HG02610 (cell line): ENCODE measurements around the gene OCEL1.

Source experiments
- ATAC-seq: cut with Tn5 transposase; IDR thresholded peaks from one replicate; pipeline ENCODE4 v1.9.1; 2021; ENCODE audit warnings: mild to moderate bottlenecking, moderate library complexity; ENCODE audit not compliant: unreplicated experiment

The OCEL1 gene

GRCh38 chr19:17237747-17238706 is 12.0 kb downstream of the OCEL1 start:
- ATAC-seq, result no peak

DNA sequence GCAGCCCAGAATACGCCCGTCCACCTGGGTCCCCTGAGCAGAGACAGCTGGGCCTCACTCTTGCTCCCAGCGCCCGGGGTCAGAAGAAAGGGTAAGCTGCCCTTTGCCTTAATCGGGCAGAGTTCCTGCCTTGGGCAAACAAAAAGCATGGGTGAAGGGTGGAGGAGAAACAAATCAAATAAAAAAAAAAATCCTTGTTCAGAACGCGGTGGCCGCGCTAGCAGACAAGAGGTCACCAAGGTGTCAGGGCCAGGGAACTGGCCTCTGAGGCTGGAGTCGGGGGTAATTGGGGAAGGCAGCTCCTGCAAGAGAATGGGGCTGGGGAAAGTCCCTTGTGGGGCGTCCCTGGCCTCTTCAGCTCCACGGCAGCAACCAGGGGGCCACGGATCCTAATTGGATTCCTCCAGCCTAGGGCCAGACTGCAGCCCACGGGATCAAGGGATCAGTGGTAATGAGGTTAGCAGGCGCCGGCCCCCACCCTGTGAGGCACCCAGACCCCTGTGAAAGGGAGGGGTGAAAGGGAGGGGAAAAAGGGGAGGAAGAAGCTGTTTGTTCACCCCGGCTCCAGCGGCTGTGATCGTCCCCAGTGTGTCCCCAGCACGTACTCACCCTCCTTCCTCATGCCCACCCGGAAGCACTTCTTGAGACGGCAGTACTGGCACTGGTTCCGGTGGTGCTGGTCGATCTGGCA is 14.2 kb downstream of the OCEL1 start:
- no peak for ATAC-seq

- no peak for ATAC-seq
These were observed 14.9 kb downstream of the OCEL1 start for GRCh38 chr19:17240826-17241399.

GRCh38 chr19:17242431-17243208 is 16.6 kb downstream of the OCEL1 start:
- no peak for ATAC-seq

- no peak for ATAC-seq
These were observed 17.3 kb downstream of the OCEL1 start for GRCh38 chr19:17243211-17243829.

DNA sequence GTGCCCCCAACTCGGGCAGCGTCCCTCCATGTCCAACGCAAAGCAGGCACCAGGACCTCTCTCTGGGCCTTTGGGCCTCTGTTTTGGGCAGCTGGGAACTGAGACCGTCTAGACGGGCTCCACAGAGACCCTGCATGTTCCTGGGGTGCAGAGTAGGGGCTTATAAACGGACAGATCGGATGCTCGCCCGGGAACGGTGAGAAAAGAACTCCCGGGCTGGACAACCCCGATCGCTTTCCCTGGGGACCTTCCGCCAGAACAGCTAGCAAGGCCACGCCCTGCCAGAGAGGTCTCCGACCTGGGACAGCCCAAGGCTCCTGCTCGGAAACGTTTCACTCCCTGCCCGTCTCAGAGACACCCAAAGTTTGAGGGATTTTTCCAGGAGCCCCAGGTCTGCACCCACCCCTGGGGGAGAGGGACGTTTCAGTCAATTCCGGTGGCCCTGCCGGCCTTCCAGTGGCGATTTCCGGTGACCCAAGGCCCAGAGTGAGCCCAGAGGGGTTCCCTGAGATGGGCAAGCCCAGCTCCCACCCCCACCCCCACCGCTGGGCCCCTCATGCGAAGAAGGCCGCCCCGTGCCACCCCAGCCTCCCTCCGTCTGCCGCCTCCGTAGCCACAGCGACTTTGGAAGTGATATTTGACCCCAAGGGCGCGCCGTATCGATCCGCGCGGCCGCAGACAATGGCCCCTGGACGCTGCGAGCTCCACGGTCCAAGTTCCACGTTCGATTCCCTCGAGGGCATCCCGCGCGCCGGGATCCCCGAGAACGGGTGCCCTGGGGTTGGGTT is 18.0 kb downstream of the OCEL1 start:
- no peak for ATAC-seq

- peak; percentile 11 for ATAC-seq
These were observed 18.9 kb downstream of the OCEL1 start for GRCh38 chr19:17244618-17245534.

- ATAC-seq, result peak; percentile 7
These were observed 19.5 kb downstream of the OCEL1 start, which contains the start of gene NR2F6 for GRCh38 chr19:17245535-17245984. NR2F6 (minus strand) TSS chr19:17245919; CDS start chr19:17245220, 699 bp downstream.

GRCh38 chr19:17246681-17247425 is 20.8 kb downstream of the OCEL1 start:
- ATAC-seq, result no peak

- no peak for ATAC-seq
These were observed 22.2 kb downstream of the OCEL1 start for GRCh38 chr19:17248011-17248776.

DNA sequence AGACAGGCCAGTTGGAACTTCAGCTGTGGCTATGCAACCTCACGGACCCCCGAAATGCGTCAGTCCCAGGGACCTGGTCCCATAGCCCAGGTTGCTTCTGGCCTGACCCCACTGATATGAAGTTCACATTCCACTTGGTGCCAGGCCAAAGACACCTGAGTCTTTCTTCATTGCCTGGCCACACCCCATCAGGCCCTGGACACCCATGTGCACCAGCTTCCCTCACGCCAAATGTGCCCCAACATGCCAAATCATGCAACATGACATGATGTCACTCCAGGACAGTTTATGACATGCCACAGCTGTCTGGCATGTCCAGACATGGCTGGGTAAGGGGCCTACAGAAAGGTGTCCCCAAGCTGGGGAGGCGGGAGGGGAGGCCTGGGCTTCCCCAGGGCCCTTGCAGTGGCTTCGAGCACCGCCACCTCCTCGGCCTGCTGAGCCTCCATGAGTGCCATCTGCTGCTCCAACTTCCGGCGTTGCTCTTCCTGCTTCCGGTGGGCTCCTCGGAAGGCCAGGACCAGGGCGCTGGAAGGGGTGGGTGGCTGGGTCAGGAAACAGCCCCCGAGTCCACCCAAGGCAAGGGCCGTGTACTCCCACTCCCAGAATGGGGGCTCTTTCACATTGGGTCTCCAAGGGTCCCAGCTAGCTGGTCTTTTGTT is 24.0 kb downstream of the OCEL1 start:
- no peak for ATAC-seq

DNA sequence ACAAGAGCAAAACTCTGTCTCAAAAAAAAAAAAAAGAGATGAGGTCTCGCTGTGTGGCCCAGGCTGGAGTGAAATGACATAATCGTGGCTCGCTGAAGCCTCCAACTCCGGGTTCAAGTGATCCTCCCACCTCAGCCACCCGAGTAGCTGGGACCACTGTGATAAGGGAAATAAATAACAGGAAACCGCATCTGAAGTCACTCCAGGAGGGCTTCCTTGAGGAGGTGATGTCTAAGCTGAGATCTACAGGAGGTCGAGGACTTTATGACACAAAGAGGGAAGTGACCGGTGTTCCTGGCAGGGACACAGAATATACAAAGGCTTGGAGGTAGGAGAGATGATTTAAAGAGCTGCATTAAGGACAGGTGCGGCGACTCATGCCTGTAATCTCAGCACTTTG is 28.6 kb downstream of the OCEL1 start:
- ATAC-seq, result no peak

- no peak for ATAC-seq
These were observed 29.2 kb downstream of the OCEL1 start for GRCh38 chr19:17255150-17255621.

DNA sequence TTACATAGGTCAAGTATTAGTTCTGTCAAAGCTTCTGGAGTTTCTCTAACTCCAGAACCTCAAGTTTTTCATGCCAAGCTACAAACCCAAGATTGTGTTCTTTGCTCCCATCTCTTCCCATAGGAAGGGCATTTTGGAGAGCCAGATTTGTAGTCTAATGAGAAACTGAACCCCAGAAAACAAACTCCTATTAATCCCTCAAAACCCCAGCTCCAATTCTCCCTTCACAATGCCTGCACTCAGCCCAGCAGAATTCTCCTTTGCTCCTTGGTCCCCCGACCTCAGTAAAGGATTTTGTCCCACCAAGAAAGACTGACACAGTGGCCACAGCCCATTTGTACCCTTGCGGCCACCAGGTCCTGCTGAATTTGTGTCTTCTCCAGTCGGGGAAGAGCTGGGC is 30.1 kb downstream of the OCEL1 start:
- no peak for ATAC-seq

DNA sequence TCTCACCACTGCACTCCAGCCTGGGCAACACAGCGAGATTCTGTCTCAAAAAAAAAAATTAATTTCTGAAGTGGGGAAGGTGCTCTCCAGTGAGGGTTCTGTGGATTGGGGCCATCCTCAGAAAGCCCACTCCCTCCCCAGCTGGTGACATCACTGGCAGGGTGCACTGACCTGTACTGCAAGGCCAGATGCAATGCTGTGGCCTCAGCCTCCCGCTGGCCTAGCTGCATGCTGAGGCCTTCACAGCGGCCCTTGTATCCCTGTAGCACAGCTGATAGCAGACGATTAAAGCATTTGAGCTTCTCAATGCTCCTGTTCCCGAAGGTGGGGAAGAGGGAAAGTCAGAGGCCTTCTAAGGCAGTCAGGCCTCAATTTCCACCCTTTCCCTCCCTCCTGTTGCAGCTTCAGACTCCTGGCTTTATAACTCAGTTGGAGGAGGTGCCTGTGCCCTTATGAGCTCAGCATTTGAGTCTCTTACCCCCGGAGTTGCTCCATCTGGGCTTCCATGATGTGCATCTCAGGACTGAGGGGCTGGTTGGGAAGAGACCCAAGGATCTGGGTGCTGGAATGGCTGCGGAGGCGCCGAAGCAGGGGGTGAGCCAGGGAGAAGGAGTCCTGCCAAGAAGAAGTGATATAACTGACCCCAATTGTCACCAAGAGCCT is 33.2 kb downstream of the OCEL1 start:
- ATAC-seq, result no peak

DNA sequence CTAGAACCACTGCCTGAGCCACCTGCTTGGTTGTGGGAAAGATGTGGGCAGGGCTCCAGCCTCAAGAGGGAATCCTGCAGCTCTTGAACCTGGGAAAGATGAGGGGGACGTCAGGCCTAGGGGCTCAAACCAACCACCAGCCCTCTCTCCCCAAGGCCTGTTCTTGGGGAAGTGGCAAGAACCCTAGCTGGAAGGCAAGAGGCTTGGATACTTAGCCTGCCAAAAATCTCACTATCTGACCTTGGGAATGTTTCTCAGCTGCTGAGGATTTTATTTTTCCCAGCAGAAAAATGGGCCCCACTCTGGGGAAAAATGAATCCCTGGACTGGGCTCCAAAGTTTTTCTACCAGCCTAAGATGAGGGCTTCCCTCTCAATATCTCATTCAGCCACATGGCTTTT is 33.9 kb downstream of the OCEL1 start:
- no peak for ATAC-seq
